HG02678 (cell line): ENCODE results near the gene TBC1D8.

Experiments used
- ATAC-seq: cut with Tn5 transposase; IDR thresholded peaks from one replicate; pipeline ENCODE4 v1.9.1; 2021; ENCODE audit warnings: mild to moderate bottlenecking, moderate library complexity; ENCODE audit not compliant: unreplicated experiment

TBC1D8 gene

GRCh38 chr2:101162561-101163330, 11.6 kb upstream of the TBC1D8 start:
- ATAC-seq, result no peak

DNA sequence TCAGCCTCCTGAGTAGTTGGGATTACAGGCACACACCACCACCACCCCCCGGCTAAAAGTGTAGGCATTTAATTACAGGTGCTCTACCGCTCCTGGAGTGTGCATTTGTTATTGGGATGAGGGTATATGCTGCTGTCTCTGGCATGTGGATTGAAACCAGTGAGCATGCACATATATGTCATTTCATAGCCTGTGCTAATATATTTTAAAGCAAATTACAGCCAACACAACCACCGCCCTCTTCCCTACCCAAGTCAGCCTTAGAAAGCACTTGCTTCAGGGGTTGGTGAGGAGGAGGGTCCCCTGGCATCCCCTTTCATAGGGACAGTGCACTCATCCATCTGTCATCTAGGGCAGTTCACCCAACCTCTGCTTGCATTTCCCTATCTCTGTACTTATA, 10.5 kb upstream of the TBC1D8 start:
- no peak for ATAC-seq

- ATAC-seq, result no peak
Observed at GRCh38 chr2:101160454-101160853, 9.3 kb upstream of the TBC1D8 start.

GRCh38 chr2:101159526-101159925, 8.3 kb upstream of the TBC1D8 start:
- ATAC-seq, result no peak

DNA sequence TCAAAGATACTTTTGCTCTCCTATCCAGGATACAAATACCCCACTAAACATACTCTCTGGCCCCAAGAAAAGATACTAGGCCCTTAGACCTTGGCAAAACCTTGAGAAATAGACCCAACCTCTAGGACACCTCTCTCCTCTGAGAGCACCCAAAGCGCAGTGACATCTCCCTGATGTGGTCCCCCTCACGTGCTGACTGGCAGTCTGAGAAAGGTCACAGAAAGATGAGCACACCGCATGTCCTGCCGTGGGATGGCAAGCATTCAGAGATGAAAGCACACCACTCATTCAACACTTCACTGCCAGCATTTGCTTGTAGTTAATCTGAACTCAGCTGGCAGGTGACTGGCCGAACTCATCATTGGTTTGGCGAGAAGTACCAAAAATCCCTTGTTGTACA, 6.1 kb upstream of the TBC1D8 start:
- no peak for ATAC-seq

DNA sequence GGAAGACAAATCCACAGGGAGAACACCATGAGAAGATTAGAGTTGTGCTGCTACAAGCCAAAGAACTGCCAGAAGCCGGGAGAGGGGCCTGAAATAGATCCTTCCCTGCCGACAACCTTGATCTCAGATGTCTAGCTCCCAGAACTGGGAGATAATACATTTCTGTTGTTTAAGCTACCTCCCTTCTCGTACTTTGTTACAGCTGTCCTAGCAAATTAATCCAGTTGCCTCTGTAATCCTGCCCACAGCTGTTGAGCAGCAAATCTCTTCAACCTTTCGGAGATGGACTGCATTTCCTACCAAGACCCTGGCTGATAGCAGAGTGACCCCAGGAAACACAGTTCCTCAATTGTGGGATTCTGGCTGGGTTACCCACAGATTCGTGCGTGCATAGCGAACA, 2.6 kb upstream of the TBC1D8 start:
- ATAC-seq, result no peak

GRCh38 chr2:101153077-101153707, 2.0 kb upstream of the TBC1D8 start:
- no peak for ATAC-seq

- peak; percentile 64 for ATAC-seq
Observed at GRCh38 chr2:101152272-101153076, 1.3 kb upstream of the TBC1D8 start.

DNA sequence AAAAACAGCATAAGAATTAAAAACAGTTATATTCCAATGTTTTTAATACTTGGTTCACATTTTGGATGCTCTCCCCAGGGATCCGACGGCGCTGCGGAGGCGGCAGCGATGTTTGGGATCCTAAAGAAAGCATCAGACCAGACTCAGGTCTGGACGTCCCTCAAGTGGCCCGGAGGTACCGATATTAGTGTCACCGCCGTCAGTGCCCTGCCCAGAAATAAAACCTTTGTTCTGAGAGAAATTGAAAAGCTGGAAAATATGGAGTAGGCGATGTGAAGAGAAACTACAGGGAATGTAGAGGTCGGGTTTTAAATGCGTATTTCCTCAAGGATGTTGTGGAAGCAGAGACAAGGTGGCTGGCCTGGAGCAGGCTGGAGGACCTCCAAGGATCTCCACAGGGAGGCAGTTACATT, 683 bp upstream of the TBC1D8 start:
- no peak for ATAC-seq

DNA sequence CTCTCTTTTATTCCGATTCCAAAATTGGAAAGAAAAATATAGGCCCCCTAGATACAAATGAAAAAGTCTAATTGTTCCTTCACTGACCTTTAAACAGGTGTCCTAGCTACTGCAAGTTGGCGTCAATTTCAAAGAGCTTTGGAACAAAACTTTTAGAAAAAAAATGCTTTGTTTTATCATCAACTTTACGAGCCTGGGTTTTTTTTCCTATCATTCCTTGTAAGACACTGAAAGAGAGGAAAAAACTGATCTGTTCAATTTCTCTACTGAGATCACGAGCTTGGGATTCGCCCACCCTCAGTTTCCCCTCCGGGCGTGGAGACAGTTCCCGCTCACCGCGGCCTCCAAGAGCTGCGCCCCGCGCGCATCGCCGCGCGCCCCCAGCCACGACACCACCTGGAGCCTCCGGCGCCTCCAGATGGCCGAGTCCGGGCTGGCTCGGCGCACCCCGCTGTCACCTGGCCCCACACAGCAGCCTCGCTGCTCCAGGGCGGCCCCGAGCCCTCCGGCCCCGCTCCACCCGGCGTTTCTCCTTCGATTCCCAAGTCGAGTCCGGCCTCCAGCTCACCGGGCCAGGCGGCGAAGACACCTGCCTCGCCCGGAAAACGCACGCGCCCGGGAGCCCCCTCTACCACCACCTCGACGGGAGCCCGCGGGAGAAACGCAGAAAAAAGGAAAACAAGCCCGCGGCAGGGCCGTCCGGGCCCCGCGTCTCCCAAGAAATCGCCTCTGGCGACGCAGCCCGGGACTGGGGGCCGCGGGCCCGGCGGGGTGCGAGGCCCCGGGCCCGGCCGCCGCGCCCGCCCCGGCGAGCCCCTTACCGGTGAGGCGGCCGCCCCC, 656 bp downstream of the TBC1D8 start:
- peak; percentile 22 for ATAC-seq

DNA sequence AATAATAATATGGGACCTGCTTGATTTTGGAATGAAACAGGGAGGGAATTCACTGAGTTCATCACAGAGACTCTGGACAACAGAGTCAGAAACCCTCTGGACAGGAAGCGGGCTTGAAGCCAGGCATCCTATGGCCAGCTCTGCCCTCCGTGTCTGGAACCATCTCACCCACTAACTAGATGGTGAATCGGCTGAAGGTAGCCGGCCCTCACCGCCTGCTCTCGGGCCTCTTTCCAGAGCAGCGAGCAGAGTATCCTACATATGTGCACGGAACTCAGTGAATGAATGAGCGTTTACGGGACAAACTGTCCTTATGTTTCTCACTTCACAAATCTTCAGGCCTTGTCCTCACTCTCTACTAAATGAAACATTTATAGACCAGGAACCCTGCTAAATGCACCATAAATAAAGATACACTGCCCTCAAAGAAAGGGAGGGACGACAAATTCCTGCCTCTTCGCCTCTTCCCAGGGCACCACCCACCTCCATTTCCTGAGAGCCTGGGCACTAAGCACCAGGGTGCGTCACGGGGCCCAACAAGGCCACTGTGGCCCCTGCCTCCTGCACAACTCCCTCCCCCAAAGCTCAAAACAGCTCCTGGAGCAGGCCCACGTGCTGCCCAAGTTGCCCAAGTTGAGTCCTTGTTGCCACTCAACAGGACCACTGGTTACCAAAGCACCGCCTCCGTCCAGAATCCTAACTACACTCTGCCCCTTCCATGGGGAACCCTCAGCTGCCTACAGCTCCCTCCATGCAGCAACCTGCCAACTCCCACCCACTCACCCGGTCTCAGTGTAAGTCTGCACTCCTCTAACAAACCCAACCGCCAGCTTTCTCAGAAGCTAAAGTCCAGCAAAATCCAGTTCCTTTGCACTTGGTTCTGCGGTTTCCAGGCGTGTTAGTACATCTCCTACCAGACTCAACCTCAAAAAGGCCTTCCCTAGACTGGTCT, 1.7 kb downstream of the TBC1D8 start:
- ATAC-seq, result no peak

DNA sequence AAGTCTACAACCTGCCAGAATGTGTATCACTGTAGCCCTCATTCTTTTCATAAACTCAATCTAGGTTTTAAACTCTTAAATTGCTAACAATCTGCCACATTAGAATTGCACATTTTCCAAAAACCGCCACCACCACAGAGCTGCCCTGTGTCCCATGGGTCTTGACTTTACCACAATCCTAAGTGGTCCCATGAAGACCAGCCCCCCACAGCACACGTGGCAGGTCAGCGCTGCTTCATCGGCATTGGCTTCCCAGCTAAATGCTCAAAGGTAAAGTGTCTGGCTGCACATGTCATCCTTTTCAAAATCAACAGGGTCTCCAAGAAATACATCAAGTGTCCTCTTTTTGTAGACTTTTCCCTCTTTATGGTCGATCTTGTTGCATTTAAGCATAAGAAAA, 2.4 kb downstream of the TBC1D8 start:
- no peak for ATAC-seq

GRCh38 chr2:101147971-101148370, 3.2 kb downstream of the TBC1D8 start:
- no peak for ATAC-seq

DNA sequence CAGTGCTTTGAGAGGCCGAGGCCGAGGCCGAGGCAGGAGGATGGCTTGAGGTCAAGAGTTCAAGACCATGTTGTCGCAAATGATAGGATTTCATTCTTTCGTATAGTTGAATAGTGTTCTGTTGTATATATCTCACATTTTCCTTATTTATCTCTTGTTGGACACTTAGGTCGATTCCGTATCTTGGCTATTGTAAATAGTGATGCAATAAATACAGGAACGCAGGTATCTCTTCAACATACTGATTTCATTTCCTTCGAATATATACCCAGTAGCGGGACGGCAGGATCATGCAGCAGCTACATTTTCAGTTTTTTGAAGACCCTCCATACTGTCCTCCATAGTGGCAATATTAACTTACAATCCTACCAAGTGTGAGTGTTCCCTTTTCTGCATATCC, 4.1 kb downstream of the TBC1D8 start:
- ATAC-seq, result no peak

DNA sequence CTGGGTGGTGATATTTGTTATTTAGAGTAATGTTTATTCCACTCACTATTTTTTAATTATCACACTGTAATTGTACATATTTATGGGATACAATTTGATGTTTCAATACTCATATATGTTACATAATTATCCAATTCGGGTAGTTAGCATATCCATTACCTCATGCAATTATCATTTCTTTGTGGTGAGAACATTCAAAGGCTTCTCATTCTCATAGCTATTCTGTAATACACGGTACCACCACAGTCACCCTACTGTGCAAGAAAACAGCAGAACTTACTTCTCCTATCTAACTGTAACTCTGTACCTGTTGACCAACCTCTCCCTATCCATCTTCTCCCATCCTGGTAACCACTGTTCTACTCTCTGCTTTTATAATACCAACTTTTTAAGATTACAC, 4.6 kb downstream of the TBC1D8 start:
- ATAC-seq, result no peak

DNA sequence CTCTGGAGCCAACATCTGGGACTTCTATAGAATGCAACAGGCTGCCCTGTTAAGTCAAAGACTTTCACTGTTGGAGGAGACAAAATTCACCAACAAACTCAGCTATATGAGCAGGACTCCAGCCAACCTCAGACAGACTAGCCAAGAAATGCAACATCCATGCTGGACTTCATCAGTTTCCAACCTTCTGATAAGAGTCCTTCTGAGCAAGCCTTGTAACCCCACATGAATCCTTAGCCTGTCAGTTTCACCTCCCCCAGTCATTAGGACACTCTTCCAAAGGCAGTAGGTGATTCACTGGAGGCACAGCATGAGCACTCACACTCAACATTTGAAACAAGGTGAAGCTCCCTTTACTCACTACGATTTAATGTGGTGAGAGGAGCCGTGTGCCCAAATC, 5.8 kb downstream of the TBC1D8 start:
- ATAC-seq, result no peak

DNA sequence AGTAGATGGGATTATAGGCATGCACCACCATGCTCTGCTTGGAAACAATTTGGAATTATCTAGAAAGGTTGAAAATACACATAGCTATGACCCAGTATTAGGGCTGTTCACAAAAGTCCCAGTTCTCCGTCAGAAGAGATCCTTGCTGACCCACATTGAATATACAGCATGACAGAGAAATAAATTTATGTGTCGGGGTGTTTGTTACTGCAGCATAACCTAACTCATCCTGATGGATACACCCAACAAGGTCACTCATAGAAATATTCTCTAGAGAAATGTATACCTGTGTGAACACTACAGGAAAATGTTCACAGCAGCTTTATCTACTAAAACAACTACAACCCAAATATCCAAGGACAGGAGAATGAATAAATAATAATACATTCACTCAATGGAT, 9.0 kb downstream of the TBC1D8 start:
- ATAC-seq, result no peak

DNA sequence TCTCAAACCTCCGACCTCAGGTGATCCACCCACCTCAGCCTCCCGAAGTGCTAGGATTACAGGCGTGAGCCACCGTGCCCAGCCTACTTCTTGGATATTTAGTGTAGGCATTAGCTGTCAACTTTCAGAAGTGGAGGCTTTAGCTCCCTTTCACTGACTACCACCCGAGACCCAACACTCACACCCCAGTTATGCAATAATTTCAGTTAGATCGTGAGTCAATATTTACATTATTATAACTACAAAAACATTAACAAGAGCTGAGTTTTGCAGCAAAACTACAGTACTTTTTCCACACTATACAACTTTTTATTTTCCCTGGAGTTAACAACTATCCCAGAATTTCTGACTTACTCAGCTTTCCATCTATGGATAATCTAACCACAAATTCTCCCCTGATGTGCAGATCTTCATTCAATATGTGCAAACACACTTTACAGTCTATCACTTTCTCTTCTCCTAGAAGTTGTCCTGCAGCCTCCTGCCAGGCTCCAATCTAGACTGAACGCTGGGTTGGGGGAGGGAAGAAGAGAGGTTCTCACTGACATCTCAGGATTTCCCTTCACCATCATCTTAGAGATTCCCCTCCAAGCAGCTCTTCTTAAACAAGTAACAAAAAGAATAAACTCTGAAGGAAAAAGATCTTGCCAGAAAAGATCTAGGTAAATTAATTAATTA, 10.1 kb downstream of the TBC1D8 start:
- no peak for ATAC-seq

DNA sequence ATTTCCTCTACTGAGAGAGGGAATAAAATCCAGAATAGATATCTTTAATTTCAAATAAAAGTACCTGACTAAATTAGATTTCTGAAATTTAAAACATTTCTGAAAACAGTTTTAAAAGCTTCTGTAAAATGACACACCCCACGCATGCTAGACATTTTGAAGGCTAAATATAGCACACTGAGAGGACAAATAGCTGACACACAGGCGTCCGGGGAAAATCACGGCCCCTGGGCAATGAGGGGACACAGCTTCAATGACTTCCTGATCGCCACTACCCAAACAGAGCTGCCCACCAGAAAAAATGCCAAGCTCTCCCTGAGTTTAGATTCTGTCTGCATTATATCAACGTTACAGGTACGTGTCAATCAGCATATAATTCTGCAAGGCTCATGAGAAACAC, 10.9 kb downstream of the TBC1D8 start:
- no peak for ATAC-seq
